Mucosa of stomach (tissue), 1 donor: ENCODE data around the gene GABRR2.
A peak's percentile ranks its signal among the peaks of the same experiment; 100 is the strongest.
"Not testable (repeated sequence)": the region's sequence is repeated elsewhere in the genome, so short reads cannot be mapped to it uniquely, and the experiment has no call there.

Source experiments
- H3K27me3 ChIP-seq: one replicate; pipeline ENCODE4 v1.7.0; 2013; ENCODE audit warnings: mild to moderate bottlenecking, low read length; ENCODE audit not compliant: control insufficient read depth, insufficient read depth
- H3K36me3 ChIP-seq: one replicate; pipeline ENCODE4 v1.7.0; 2013; ENCODE audit warnings: low read length; ENCODE audit not compliant: control insufficient read depth, insufficient read depth
- H3K4me1 ChIP-seq: one replicate; pipeline ENCODE4 v1.7.0; 2013; ENCODE audit warnings: mild to moderate bottlenecking, low read length; ENCODE audit not compliant: control insufficient read depth, insufficient read depth
- H3K4me3 ChIP-seq: one replicate; pipeline ENCODE4 v1.7.0; 2013; ENCODE audit warnings: low read length
- H3K9ac ChIP-seq: one replicate; pipeline ENCODE4 v1.7.0; 2013; ENCODE audit warnings: mild to moderate bottlenecking, low read length, moderate library complexity
- H3K9me3 ChIP-seq: one replicate; pipeline ENCODE4 v1.7.0; 2013; ENCODE audit warnings: mild to moderate bottlenecking, low read length, moderate library complexity; ENCODE audit not compliant: control insufficient read depth
- donor health status: Pancreatic carcinoma.

GABRR2 gene

DNA sequence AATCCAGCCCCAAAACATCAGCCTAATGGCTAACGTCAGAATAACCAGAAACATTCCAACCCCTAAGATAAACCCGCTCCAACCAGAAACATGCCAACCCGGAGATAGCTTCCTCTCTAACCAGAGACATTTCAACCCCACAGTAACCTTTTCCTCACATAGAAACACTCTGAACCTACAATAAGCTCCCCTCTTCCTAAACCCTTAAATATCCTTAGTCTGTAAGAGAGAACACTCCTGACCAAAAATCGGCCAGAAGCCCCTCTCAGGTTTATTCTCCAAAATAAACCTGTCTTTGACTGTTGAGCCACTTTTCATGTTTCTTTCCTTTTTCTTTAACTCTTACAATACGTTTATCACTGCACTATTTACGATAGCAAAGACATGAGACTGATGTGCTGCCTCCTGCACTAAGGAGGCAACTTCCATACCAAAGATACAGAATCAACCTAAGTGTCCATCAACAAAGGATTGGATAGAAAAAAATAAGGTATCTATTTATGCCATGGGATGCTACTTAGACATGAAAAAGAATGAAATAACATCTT lies 5.0 kb upstream of the GABRR2 start:
- Histone ChIP-seq H3K4me3 (no peak overlapping the region), H3K9ac (no peak overlapping the region), H3K4me1 (no peaks in the 10 kb centered on the region), H3K9me3 (no peaks in the 10 kb centered on the region), H3K36me3 (no peaks in the 10 kb centered on the region), H3K27me3 (no peaks in the 10 kb centered on the region)

DNA sequence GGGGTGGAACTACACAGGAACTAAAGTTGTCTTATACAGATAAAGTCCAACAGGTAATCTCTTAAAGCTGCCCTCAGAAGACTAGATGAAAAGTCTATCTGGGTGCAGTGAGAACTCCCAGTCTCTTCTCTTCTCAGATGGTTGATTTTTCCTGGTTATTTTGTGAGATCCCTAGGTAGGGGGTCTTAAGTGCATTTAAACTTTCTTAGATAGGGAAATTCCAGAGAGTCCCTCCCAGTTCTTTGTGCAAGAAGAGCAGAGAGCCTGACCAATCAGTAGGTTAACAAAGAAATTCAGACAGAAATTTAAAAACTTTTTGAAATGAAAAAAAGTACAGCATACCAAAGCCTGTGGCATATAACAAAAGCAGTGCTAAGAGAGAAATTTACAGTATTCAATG lies 2.0 kb upstream of the GABRR2 start:
- H3K4me3 ChIP-seq: no peak overlapping the region

DNA sequence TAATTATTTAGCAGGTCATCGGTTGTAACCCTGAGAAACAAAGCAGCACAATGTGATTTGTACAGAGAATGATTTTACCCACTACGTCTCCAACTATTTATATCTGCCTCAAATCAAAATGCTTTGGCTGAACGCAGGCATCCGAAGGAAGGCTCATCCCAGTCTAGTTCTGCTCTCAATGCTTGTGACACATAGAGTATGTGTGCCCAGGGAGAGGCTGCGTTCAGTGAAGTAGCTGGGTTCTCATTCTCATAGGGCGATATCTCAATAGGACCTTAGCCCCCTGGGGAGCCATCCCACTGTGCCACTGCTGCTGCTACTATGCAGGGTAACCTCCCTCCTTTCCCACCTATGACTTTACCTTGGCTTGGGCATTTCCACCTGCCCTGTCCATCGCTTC lies 407 bp downstream of the GABRR2 start:
- Histone ChIP-seq H3K9me3 (no peaks in the 10 kb centered on the region), H3K36me3 (no peaks in the 10 kb centered on the region), H3K27me3 (no peaks in the 10 kb centered on the region), H3K4me1 (peaks cover 18% of the 10 kb centered on the region), H3K4me3 (no peak overlapping the region), H3K9ac (no peak overlapping the region)

More for the DNA sequence above, 2.0 kb upstream of the GABRR2 start:
- Histone ChIP-seq H3K9ac (no peak overlapping the region), H3K36me3 (no peaks in the 10 kb centered on the region), H3K9me3 (no peaks in the 10 kb centered on the region), H3K27me3 (no peaks in the 10 kb centered on the region), H3K4me1 (peaks cover 13% of the 10 kb centered on the region)

DNA sequence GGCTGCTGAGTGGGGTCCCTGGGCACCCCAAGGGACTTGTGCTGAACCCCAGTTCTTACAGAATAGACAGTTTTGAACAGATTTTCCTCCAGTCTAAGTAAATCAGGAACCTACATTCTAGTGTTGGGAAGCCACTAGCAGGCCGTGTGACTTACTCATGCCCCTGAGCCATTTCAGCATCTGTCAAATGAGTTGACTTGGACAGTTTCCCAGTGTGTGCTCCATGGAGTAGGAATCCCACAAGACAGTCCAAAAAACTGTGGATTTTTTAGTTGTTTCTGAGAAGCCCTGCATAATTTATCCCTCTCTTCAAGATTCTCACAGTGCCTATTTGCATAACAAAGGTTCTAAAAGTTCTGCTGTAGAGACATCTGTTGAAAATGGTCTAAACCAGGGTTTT lies 2.1 kb downstream of the GABRR2 start:
- H3K4me3 ChIP-seq: no peak overlapping the region
- H3K27me3 ChIP-seq: no peaks in the 10 kb centered on the region
- no peaks in the 10 kb centered on the region for H3K36me3 ChIP-seq
- H3K9me3 ChIP-seq: no peaks in the 10 kb centered on the region
- H3K9ac ChIP-seq: no peak overlapping the region
- H3K4me1 ChIP-seq: peaks cover 18% of the 10 kb centered on the region

DNA sequence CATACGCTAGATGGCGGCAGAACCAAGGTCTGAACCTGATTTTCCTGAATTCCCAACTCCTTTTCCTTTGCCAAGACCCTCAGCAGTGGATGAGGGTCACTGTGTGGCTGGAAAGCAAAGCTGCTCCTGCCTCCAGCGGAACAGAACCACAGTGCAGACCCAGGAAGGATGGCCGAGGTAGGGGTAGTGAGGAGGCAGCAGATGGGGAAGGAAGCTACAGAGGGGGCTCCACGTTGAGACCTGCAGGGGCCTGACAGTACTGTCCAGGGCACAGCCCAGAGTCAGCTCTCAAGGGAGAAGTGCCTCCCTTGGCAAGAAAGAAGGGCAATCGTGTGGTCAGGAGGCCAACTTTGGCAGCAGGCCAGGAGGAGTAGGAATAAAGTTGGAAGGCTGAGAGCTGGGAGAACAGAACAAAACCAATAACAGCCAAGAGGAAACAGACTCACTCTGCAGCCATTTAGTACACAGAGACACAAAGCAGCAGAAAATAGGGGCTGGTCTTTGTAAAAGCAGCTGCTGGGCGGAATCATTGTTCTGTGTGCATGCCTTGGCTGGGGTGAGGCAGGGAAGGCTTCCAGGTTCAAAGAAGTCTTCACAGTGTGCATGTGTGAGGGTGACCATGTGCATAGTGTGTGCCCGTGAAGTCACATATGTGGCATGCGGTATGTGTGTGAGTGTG lies 3.1 kb downstream of the GABRR2 start:
- Histone ChIP-seq H3K27me3 (no peaks in the 10 kb centered on the region), H3K4me1 (peaks cover 18% of the 10 kb centered on the region), H3K9me3 (no peaks in the 10 kb centered on the region), H3K4me3 (peak overlapping the region; percentile 14), H3K9ac (peak overlapping the region; percentile 56), H3K36me3 (no peaks in the 10 kb centered on the region)

DNA sequence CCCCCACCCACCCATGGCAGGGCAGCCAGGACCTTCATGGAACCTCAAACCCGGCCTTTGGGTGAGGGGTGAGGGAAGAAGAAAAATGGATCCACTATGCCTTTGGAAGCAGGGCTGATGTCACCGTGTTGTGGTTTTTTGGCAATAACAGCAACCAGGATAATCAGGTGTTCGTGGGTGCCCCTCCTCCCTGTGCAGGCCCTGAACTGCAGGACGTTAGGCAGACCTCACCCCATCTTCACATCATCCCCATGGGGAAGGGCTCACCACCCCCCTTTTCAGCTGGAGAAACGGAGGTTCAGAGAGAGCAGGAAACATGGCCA lies 3.6 kb downstream of the GABRR2 start:
- H3K9ac ChIP-seq: peak overlapping the region; percentile 56
- H3K4me1 ChIP-seq: peaks cover 18% of the 10 kb centered on the region
- H3K4me3 ChIP-seq: no peak overlapping the region

DNA sequence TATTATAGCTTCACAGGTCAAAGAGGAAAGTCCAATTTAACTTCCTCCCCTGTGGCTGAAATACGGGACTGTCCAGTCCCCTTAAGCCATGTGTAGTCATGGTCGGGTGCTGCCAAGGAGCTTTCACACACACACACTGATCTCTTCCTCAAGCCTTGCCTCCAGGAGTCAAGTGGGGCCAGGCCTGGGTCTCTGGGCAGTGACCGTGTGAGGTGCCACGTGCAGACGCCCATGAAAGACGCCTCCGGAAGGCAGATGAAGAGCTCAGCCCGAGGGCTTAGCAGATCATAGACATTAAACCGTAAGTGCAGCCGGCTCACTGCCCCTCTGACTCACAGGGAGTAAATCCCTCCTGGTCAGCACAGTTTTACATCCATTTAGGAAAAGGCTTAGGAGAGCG lies 4.2 kb downstream of the GABRR2 start:
- Histone ChIP-seq H3K27me3 (no peaks in the 10 kb centered on the region), H3K9ac (no peak overlapping the region), H3K4me3 (no peak overlapping the region), H3K4me1 (peaks cover 18% of the 10 kb centered on the region), H3K36me3 (no peaks in the 10 kb centered on the region), H3K9me3 (no peaks in the 10 kb centered on the region)

More for the DNA sequence above, 3.6 kb downstream of the GABRR2 start:
- H3K27me3 ChIP-seq: no peaks in the 10 kb centered on the region
- H3K36me3 ChIP-seq: no peaks in the 10 kb centered on the region
- H3K9me3 ChIP-seq: no peaks in the 10 kb centered on the region

DNA sequence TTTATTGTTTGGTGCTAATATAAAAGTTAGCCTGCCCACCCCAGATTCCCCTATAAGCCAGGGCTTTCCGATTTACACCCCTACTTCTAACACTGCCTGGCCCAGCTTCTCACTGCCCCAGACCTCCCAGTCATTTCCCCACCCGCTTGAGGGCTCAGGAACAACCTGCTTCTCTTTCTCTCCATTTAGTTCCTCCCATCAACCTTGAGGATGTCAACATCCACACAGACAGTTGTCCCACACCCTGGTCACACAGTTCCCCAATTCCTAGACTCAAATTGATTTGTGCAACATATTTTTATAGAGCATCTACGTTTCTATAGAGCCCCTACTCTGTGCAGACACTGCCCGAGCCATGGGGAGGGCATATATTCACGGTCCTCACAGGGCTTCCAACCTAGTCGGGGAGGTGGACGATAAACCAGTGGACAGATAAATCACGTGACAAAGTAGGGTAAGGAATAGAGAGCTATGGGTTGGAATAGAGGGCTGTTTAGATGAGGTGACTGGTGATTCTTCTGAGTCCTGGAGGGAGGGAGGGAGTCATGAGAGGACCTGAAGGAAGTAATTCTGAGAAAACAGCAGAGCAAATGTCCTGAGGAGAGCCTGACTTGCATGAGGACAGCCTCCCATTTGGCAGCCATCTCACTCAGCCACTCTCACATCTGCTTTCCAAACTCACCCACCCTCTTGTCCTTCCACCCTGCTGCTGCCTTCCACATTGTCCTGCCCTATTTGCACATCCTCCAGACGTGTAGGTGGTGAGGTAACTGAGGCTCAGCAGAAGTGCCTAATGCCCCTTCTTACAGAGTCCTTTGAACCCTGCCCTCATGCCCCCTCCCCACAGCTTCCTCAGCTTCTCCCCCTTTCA lies 6.3 kb downstream of the GABRR2 start:
- no peaks in the 10 kb centered on the region for H3K27me3 ChIP-seq
- H3K36me3 ChIP-seq: no peaks in the 10 kb centered on the region
- H3K4me1 ChIP-seq: peaks cover 18% of the 10 kb centered on the region
- no peak overlapping the region for H3K4me3 ChIP-seq
- no peak overlapping the region for H3K9ac ChIP-seq
- no peaks in the 10 kb centered on the region for H3K9me3 ChIP-seq

DNA sequence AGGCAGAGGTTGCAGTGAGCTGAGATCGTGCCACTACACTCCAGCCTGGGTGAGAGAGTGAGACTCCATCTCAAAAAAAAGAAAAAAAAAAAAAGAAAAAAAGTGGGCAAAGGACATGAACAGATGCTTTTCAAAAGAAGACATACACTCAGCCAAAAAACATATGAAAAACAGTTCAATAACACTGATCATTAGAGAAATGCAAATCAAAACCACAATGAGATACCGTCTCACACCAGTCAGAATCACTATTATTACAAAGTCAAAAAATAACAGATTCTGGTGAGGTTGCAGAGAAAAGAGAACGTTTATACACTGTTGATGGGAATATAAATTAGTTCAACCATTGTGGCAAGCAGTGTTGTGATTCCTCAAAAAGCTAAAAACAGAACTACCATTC lies 10.6 kb downstream of the GABRR2 start:
- not testable (repeated sequence) for H3K27me3 ChIP-seq, H3K4me1 ChIP-seq, H3K9ac ChIP-seq, H3K9me3 ChIP-seq, H3K4me3 ChIP-seq, H3K36me3 ChIP-seq

DNA sequence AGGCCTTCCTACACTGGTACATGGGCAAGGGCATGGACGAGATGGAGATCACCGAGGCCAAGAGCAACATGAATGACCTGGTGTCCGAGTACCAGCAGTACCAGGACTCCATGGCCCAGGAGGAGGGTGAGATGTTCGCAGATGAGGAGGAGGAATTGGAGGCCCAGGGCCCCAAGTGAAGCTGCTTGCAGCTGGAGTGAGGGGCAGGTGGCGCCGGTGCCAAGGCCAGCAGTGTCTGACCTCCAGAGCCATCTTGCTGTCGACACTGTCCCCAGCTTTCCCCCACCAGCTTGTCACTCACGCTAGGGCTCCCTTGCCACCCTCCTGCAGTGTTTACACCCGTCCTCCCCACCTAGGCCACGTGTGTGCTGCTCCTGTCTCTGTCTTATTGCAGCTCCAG lies 12.2 kb downstream of the GABRR2 start:
- H3K4me3 ChIP-seq: no peak overlapping the region
- H3K4me1 ChIP-seq: peaks cover 15% of the 10 kb centered on the region
- no peak overlapping the region for H3K9ac ChIP-seq
- H3K27me3 ChIP-seq: no peaks in the 10 kb centered on the region
- no peaks in the 10 kb centered on the region for H3K36me3 ChIP-seq
- H3K9me3 ChIP-seq: no peaks in the 10 kb centered on the region

DNA sequence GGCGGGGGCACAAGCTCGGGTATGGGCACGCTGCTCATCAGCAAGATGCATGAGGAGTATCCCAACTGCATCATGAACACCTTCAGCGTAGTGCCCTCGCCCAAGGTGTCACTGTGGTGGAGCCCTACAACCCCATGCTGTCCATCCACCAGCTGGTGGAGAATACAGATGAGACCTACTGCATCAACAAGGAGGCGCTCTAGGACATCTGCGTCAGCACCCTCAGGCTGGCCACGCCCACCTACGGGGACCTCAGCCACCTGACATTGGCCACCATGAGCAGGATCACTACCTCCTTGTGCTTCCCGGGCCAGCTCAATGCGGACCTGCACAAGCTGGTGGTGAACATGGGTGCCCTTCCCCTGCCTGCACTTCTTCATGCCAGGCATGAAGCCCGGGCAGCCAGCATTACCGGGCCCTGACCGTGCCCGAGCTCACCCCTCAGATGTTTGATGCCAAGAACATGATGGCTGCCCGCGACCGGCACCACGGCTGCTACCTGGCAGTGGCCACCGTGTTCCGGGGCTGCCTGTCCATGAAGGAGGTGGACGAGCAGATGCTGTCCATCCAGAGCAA lies 12.8 kb downstream of the GABRR2 start:
- Histone ChIP-seq H3K36me3 (no peaks in the 10 kb centered on the region), H3K4me1 (peaks cover 21% of the 10 kb centered on the region), H3K4me3 (no peak overlapping the region), H3K27me3 (no peaks in the 10 kb centered on the region), H3K9me3 (no peaks in the 10 kb centered on the region), H3K9ac (no peak overlapping the region)

DNA sequence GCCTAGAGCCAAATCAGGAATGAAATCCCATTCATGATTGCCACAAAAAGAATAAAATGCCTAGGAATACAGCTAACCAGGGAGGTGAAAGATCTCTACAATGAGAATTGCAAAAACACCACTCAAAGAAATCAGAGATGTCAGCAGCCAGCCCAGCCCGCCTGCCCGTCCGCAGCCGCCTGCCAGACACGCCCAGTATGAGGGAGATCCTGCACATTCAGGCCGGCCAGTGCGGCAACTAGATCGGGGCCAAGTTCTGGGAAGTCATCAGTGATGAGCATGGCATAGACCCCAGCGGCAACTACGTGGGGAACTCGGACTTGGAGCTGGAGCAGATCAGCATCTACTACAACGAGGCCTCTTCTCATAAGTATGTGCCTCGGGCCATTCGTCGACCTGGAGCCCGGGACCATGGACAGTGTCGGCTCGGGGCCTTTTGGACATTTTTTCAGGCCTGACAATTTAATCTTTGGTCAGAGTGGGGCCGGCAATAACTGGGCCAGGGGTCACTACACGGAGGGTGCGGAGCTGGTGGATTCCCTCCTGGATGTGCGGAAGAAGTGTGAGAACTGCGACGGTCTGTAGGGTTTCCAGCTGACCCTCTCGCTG lies 13.4 kb downstream of the GABRR2 start:
- Histone ChIP-seq H3K4me1 (peaks cover 22% of the 10 kb centered on the region), H3K36me3 (no peaks in the 10 kb centered on the region), H3K9me3 (no peaks in the 10 kb centered on the region), H3K4me3 (no peak overlapping the region), H3K9ac (no peak overlapping the region), H3K27me3 (no peaks in the 10 kb centered on the region)
